Subcutaneous adipose tissue (tissue), 4 donors: ENCODE results near the gene MN1. TPM values are rescaled to one million over a fixed set of nuclear protein-coding genes. Genes with fewer than 3 reads are reported as not detected.

Source experiments
- CTCF ChIP-seq: fragments of 450-650 bp; IDR thresholded peaks from one replicate; pipeline ENCODE4 v1.5.1; 2016; ENCODE audit warnings: low read depth, mild to moderate bottlenecking, control low read depth, antibody characterized with exemption, moderate library complexity
- total RNA-seq, 4 donors: library from RNA; depleted of rRNA; stranded (reverse); fragments of >200 nt; gene quantifications; one replicate each; pipeline ENCODE4 v1.1.0, GENCODE V29; 2016

The MN1 gene
- total RNA-seq, 4 donors from 2014 or later, result 0.68 to 3.0 (median 1.6) TPM

DNA sequence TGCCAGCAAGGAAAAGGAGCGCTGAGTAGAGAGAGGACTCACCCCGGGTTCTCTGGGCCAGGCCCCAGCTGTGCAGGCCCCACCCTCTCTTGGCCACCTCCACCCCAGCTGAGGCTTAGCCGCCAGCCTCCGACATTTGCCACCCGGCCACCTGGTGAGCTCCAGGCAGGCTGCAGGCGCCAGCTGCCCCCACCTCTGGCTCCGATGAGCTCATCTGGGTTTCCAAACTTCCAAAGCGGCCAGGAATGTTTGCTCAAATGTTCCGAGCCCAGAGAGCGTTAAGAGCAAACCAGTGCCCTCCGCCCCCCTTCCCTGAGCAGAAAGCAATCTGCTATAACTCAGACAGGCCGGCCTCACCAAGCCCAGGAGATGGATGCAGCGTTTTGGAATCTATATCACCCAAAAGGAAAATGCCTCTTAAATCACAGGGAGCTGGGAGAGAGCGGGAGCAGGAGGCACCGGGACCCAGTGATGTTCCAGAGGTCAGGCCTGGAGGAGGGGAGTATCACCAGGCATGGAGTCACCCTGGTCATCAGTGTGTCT is 9.1 kb upstream of the MN1 start:
- no peak for TF ChIP-seq CTCF

DNA sequence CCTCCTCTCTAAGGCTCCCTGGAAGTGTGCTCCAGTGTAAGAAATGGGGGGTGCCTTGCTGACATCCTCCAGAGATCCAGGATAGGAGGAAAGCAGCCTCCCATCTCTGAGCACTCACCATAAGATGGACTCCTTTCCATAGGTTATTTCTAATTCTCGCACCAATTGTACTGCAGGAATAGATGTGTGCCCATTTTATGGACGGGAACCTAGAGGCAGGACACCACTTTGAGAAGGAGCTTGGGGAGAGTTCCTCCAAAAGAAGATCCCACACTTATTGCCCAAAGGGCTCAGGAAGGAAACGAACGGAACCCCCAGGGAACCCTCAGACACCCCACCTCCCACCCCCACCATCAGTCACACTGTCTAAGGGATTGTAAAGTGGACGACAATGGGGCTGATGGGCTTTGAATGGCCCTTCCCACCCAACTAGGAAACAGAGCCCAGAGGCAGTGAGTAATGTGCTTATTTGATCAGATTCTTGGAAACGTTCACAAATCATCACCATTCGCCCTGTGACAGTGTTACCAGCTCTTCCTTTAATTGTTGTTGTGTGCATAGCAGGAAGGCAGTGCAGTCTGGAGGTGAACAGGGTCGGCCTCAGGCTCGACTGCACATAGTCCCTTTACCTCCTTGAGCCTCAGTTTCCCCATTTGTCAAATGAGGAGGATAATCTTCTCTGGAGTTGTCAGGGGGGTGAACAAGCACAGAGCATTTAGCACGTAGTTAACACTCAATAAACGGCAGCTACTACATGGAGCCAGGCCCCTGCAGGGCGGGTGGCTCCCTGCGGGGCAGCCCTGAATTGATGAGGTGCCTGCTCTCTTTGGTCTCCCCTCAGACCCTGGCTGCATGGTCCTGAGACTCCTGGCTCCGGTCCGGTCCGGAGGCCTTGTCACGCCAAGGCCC is 8.4 kb upstream of the MN1 start:
- TF ChIP-seq CTCF, result no peak

- TF ChIP-seq CTCF, result no peak
These were observed 7.7 kb upstream of the MN1 start for GRCh38 chr22:27809226-27809603.

DNA sequence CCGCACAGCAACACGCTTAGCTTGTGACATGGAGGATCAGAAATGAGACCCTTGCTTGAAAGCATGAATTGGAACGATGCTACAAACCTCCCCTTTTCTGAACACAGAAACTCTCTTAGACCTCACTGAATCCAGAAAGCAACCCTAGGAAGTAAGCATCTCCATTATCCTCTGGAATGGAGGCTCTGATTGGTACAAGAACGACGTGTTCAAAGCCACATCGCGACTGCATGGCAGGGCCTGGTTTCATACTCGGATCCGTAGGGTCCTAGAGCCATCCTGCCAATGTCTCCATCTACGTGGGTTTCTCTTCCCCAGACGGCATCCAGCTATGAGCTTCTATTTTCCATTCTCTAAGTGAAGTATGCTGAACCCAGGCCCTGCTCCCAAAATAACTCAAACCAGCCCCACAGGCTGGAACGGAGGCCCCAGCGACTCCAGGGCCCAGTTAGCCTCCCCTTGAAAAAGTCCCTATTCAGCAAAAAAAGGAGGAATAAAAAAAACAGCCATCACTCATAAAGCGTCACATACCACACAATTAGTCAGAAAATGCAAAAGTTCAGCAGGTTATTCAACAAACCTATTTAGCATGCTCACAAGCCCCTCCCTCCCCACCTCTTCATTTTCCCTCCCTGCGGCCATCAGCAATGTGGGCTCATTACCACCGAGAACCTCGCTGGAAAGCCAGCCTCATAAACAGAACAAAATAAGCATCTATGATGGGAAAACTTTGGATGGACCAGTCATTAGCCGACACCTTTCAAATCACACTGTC is 7.1 kb upstream of the MN1 start:
- no peak for TF ChIP-seq CTCF

- no peak for TF ChIP-seq CTCF
These were observed 4.3 kb upstream of the MN1 start for GRCh38 chr22:27805841-27806240.

- no peak for TF ChIP-seq CTCF
These were observed 3.1 kb upstream of the MN1 start for GRCh38 chr22:27804470-27805297.
